Glutamatergic neuron (in vitro differentiated cells): ENCODE results near the gene ZNF140. TPM values are rescaled to one million over a fixed set of nuclear protein-coding genes. Genes with fewer than 3 reads are reported as not detected.

Experiments
- DNase-seq: peaks from one replicate; pipeline ENCODE4 v3.0.0; 2022
- H3K27ac Mint-ChIP-seq: one replicate; pipeline ENCODE4 v1.8.0; 2020; ENCODE audit warnings: mild to moderate bottlenecking, mixed read lengths, inconsistent platforms; ENCODE audit not compliant: unreplicated experiment
- H3K27me3 Mint-ChIP-seq: one replicate; pipeline ENCODE4 v1.8.0; 2020; ENCODE audit warnings: mild to moderate bottlenecking, moderate library complexity, mixed read lengths, inconsistent platforms; ENCODE audit not compliant: unreplicated experiment
- H3K36me3 Mint-ChIP-seq: one replicate; pipeline ENCODE4 v1.8.0; 2020; ENCODE audit warnings: mild to moderate bottlenecking, mixed read lengths, inconsistent platforms; ENCODE audit not compliant: unreplicated experiment
- H3K4me1 Mint-ChIP-seq: one replicate; pipeline ENCODE4 v1.8.0; 2020; ENCODE audit warnings: mild to moderate bottlenecking, low read depth, mixed read lengths, inconsistent platforms; ENCODE audit not compliant: unreplicated experiment
- H3K4me3 Mint-ChIP-seq: one replicate; pipeline ENCODE4 v1.8.0; 2020; ENCODE audit warnings: mild to moderate bottlenecking, mixed read lengths, inconsistent platforms; ENCODE audit not compliant: unreplicated experiment
- H3K9me3 Mint-ChIP-seq: one replicate; pipeline ENCODE4 v1.8.0; 2020; ENCODE audit warnings: mild to moderate bottlenecking, moderate library complexity, mixed read lengths, inconsistent platforms; ENCODE audit not compliant: unreplicated experiment
- long read RNA-seq: library from polyadenylated mRNA; unstranded; transcript quantifications from one replicate; pipeline ENCODE4 v2.0.0, GENCODE V29; 2020; ENCODE audit not compliant: unreplicated experiment
- total RNA-seq: library from RNA; stranded (reverse); fragmentation: NEBNext Ultra II Directional; extraction: Animal tissue kit (Norgen Biotek cat#: 25700); gene quantifications from one replicate; pipeline ENCODE4 v1.2.1, GENCODE V29; 2021; ENCODE audit not compliant: unreplicated experiment
- TF ChIP-seq, protein P1 (sequence below): fragments of 200-600 bp; sonication (generic); IDR thresholded peaks from one replicate; pipeline ENCODE4 v1.5.0; 2021; ENCODE audit not compliant: partially characterized antibody, unreplicated experiment

ZNF140 gene
- total RNA-seq, result 32.3 TPM
- long read RNA-seq, transcript ZNF140-209 (6 exons, 2,328 nt), result major isoform, 7 of 14 reads
- long read RNA-seq, partial matches to known transcripts, result 0 of 14 reads
- long read RNA-seq, other reads (novel, unspliced or antisense), result 2 of 14 reads

GRCh38 chr12:133080368-133081158, at the start of gene ZNF140:
ZNF140 (plus strand) TSS chr12:133080923; CDS start chr12:133081321, 398 bp downstream.
- peaks cover 38% of the 10 kb centered on the region for H3K9me3 Mint-ChIP-seq
- H3K4me3 Mint-ChIP-seq, result no peak within 1 kb of the TSS
- peaks cover 4% of the 10 kb centered on the region for H3K4me1 Mint-ChIP-seq
- H3K36me3 Mint-ChIP-seq, result peaks cover 49% of the 10 kb centered on the region
- TF ChIP-seq, protein P1, sequence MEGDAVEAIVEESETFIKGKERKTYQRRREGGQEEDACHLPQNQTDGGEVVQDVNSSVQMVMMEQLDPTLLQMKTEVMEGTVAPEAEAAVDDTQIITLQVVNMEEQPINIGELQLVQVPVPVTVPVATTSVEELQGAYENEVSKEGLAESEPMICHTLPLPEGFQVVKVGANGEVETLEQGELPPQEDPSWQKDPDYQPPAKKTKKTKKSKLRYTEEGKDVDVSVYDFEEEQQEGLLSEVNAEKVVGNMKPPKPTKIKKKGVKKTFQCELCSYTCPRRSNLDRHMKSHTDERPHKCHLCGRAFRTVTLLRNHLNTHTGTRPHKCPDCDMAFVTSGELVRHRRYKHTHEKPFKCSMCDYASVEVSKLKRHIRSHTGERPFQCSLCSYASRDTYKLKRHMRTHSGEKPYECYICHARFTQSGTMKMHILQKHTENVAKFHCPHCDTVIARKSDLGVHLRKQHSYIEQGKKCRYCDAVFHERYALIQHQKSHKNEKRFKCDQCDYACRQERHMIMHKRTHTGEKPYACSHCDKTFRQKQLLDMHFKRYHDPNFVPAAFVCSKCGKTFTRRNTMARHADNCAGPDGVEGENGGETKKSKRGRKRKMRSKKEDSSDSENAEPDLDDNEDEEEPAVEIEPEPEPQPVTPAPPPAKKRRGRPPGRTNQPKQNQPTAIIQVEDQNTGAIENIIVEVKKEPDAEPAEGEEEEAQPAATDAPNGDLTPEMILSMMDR, result peak; percentile 54
- no peak within 1 kb of the TSS for H3K27ac Mint-ChIP-seq
- peaks cover 5% of the 10 kb centered on the region for H3K27me3 Mint-ChIP-seq
- peak; percentile 98 for DNase-seq

GRCh38 chr12:133037207-133038005, 43.3 kb upstream of the ZNF140 start, which contains the start of gene ZNF84:
ZNF84 (plus strand) TSS chr12:133037509; CDS start chr12:133041468, 3,959 bp downstream.
- peaks cover 38% of the 10 kb centered on the region for H3K36me3 Mint-ChIP-seq
- H3K27ac Mint-ChIP-seq, result peak within 1 kb of the TSS; percentile 98
- peak within 1 kb of the TSS; percentile 92 for H3K4me3 Mint-ChIP-seq
- no peaks in the 10 kb centered on the region for H3K4me1 Mint-ChIP-seq
- DNase-seq, result peak; percentile 98
- H3K9me3 Mint-ChIP-seq, result peaks cover 22% of the 10 kb centered on the region
- peaks cover 11% of the 10 kb centered on the region for H3K27me3 Mint-ChIP-seq
- TF ChIP-seq, protein P1, result no peak

GRCh38 chr12:133038118-133038709, 42.5 kb upstream of the ZNF140 start:
- Mint-ChIP-seq H3K4me1 (no peaks in the 10 kb centered on the region), H3K36me3 (peaks cover 46% of the 10 kb centered on the region), H3K27me3 (peaks cover 11% of the 10 kb centered on the region), H3K27ac (peak overlapping the region; percentile 94), H3K4me3 (peak overlapping the region; percentile 92), H3K9me3 (peaks cover 22% of the 10 kb centered on the region)
- TF ChIP-seq, protein P1, result no peak
- DNase-seq, result no peak

- DNase-seq, result no peak
- H3K4me1 Mint-ChIP-seq, result no peaks in the 10 kb centered on the region
- peaks cover 44% of the 10 kb centered on the region for H3K9me3 Mint-ChIP-seq
- peaks cover 92% of the 10 kb centered on the region for H3K36me3 Mint-ChIP-seq
- H3K27me3 Mint-ChIP-seq, result no peaks in the 10 kb centered on the region
- no peak overlapping the region for H3K27ac Mint-ChIP-seq
- TF ChIP-seq, protein P1, result no peak
- no peak overlapping the region for H3K4me3 Mint-ChIP-seq
Observed at GRCh38 chr12:133046698-133047097, 34.0 kb upstream of the ZNF140 start.
